Mesothelial cell of epicardium (in vitro differentiated cells): ENCODE results near the gene CIDEA. TPM values are rescaled to one million over a fixed set of nuclear protein-coding genes. Genes with fewer than 3 reads are reported as not detected.
"Not testable (repeated sequence)": the region's sequence is repeated elsewhere in the genome, so short reads cannot be mapped to it uniquely, and the experiment has no call there.

Experiments
- DNase-seq, 2 experiments: peaks; one replicate each; pipeline ENCODE4 v3.0.0; 2021; ENCODE audit warnings: low spot score in 2 of 2; ENCODE audit not compliant: unreplicated experiment in 2 of 2
- H3K27ac Mint-ChIP-seq: 2 replicates; pipeline ENCODE4 v1.8.0; 2021; ENCODE audit warnings: mixed read lengths
- H3K27me3 Mint-ChIP-seq: 2 replicates; pipeline ENCODE4 v1.8.0; 2021; ENCODE audit warnings: low read depth, mixed read lengths
- H3K36me3 Mint-ChIP-seq: 2 replicates; pipeline ENCODE4 v1.8.0; 2021; ENCODE audit warnings: mixed read lengths
- H3K4me1 Mint-ChIP-seq: 2 replicates; pipeline ENCODE4 v1.8.0; 2021; ENCODE audit warnings: mixed read lengths
- H3K4me3 Mint-ChIP-seq: 2 replicates; pipeline ENCODE4 v1.8.0; 2021; ENCODE audit warnings: mild to moderate bottlenecking, moderate library complexity, mixed read lengths
- H3K9me3 Mint-ChIP-seq: 2 replicates; pipeline ENCODE4 v1.8.0; 2021; ENCODE audit warnings: mixed read lengths
- total RNA-seq: library from RNA; stranded (reverse); gene quantifications from 3 replicates; pipeline ENCODE4 v1.2.1, GENCODE V29; 2021
- TF ChIP-seq, protein P1 (sequence below): fragments of 200-600 bp; sonication (generic); IDR thresholded peaks from one replicate; pipeline ENCODE4 v1.5.0; 2021; ENCODE audit warnings: antibody characterized with exemption; ENCODE audit not compliant: unreplicated experiment

Gene CIDEA
- total RNA-seq, 1 donor from 2014 or later: not detected

- Mint-ChIP-seq H3K27ac (no peak overlapping the region), H3K9me3 (no peaks in the 10 kb centered on the region), H3K4me1 (peaks cover 3% of the 10 kb centered on the region), H3K36me3 (no peaks in the 10 kb centered on the region), H3K27me3 (peaks cover 45% of the 10 kb centered on the region), H3K4me3 (no peak overlapping the region)
- TF ChIP-seq, protein P1, sequence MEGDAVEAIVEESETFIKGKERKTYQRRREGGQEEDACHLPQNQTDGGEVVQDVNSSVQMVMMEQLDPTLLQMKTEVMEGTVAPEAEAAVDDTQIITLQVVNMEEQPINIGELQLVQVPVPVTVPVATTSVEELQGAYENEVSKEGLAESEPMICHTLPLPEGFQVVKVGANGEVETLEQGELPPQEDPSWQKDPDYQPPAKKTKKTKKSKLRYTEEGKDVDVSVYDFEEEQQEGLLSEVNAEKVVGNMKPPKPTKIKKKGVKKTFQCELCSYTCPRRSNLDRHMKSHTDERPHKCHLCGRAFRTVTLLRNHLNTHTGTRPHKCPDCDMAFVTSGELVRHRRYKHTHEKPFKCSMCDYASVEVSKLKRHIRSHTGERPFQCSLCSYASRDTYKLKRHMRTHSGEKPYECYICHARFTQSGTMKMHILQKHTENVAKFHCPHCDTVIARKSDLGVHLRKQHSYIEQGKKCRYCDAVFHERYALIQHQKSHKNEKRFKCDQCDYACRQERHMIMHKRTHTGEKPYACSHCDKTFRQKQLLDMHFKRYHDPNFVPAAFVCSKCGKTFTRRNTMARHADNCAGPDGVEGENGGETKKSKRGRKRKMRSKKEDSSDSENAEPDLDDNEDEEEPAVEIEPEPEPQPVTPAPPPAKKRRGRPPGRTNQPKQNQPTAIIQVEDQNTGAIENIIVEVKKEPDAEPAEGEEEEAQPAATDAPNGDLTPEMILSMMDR: peak; percentile 92
- peak; percentile 60 to 91 for DNase-seq
Observed at GRCh38 chr18:12236934-12237832, 17.0 kb upstream of the CIDEA start.

DNA sequence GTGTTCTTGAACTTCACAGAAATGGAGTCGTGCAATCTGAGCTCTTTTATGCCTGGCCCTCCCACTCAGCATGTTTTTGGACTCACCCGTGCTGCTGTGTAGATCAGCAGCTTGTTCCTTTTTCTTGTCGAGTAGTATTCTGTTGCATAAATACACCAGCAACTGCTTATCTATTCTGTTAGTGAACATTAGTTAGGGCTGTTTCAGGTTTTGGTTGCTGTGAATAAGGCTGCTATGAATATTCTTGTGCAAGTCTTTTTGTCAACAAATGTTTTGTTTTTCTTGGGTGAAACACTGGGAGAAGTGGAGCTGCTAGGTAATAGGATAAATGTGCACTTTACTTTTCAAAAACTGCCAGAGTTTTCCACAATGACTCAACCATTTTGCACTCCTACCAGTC is 15.3 kb upstream of the CIDEA start:
- Mint-ChIP-seq H3K27me3 (peaks cover 53% of the 10 kb centered on the region), H3K4me3 (no peak overlapping the region)
- DNase-seq: no peak

DNA sequence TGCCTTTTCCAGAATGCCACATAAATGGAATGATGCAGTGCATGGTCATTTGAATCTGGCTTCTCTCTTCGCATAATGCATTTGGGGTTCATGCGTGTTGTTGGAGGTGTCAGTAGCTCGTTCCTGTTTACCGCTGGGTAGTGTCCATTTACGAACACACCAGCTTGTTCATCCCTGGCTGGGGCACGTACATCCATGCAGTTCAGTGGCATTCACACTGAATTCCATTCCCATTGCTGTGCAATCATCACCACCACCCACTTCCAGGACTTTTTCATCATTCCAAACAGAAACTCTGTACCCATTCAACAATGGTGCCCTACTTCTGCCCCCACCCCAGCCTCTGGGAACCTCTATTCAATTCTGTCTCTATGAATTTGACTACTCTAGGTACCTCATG is 14.7 kb upstream of the CIDEA start:
- Mint-ChIP-seq H3K4me1 (peaks cover 3% of the 10 kb centered on the region), H3K36me3 (no peaks in the 10 kb centered on the region), H3K4me3 (no peak overlapping the region), H3K27me3 (peaks cover 55% of the 10 kb centered on the region), H3K27ac (no peak overlapping the region), H3K9me3 (no peaks in the 10 kb centered on the region)
- no peak for DNase-seq
- TF ChIP-seq, protein P1: no peak

More for the DNA sequence above, 15.3 kb upstream of the CIDEA start:
- Mint-ChIP-seq H3K36me3 (no peaks in the 10 kb centered on the region), H3K27ac (no peak overlapping the region), H3K9me3 (no peaks in the 10 kb centered on the region), H3K4me1 (peaks cover 3% of the 10 kb centered on the region)
- TF ChIP-seq, protein P1: no peak

DNA sequence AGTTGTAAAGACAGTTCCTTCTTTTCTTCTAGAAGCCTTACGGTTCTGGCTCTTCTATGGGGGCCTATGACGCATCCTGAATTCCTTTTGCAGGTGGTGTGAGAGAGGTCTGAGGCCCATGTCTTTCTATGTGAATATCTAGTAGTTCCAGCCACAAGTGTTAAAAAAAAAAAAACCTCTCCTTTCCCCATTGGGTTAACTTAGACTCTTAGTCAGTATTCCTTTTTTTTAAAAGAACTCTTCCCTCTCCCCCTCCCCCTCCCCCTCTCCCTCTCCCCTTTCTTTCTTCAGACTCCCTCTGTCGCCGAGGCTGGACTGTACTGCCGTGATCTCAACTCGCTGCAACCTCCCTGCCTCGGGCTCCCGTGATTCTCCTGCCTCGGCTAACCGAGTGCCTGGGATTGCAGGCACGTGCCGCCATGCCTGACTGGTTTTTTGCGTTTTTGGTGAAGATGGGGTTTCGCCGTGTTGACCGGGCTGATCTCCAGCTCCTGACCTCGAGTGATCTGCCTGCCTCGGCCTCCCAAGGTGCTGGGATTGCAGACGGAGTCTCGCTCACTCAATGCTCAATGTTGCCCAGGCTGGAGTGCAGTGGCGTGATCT is 11.4 kb upstream of the CIDEA start:
- no peak overlapping the region for H3K4me3 Mint-ChIP-seq
- TF ChIP-seq, protein P1: no peak
- H3K9me3 Mint-ChIP-seq: no peaks in the 10 kb centered on the region
- DNase-seq: no peak
- no peaks in the 10 kb centered on the region for H3K4me1 Mint-ChIP-seq
- H3K36me3 Mint-ChIP-seq: no peaks in the 10 kb centered on the region
- no peak overlapping the region for H3K27ac Mint-ChIP-seq
- H3K27me3 Mint-ChIP-seq: peaks cover 74% of the 10 kb centered on the region

DNA sequence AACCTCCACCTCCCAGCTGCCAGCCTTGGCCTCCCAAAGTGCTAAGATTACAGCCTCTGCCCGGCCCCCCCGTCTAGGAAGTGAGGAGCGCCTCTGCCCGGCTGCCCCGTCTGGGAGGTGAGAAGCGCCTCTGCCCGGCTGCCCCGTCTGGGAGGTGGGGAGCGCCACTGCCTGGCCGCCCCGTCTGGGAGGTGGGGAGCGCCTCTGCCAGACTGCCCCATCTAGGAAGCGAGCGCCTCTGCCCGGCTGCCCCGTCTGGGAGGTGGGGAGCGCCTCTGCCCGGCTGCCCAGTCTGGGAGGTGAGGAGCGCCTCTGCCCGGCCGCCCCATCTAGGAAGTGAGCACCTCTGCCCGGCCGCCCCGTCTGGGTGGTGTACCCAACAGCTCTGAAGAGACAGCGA is 10.9 kb upstream of the CIDEA start:
- not testable (repeated sequence) for H3K4me3 Mint-ChIP-seq, DNase-seq, H3K36me3 Mint-ChIP-seq, H3K9me3 Mint-ChIP-seq, H3K4me1 Mint-ChIP-seq, H3K27ac Mint-ChIP-seq
- H3K27me3 Mint-ChIP-seq: peaks cover 76% of the 10 kb centered on the region

- Mint-ChIP-seq H3K27me3 (peaks cover 74% of the 10 kb centered on the region), H3K4me3 (no peak overlapping the region), H3K27ac (no peak overlapping the region), H3K36me3 (no peaks in the 10 kb centered on the region), H3K4me1 (no peaks in the 10 kb centered on the region), H3K9me3 (peaks cover 3% of the 10 kb centered on the region)
- DNase-seq: no peak
- TF ChIP-seq, protein P1: no peak
Observed at GRCh38 chr18:12245793-12246135, 8.4 kb upstream of the CIDEA start.
